ENCODE results near the gene TFAP2E.

DNA sequence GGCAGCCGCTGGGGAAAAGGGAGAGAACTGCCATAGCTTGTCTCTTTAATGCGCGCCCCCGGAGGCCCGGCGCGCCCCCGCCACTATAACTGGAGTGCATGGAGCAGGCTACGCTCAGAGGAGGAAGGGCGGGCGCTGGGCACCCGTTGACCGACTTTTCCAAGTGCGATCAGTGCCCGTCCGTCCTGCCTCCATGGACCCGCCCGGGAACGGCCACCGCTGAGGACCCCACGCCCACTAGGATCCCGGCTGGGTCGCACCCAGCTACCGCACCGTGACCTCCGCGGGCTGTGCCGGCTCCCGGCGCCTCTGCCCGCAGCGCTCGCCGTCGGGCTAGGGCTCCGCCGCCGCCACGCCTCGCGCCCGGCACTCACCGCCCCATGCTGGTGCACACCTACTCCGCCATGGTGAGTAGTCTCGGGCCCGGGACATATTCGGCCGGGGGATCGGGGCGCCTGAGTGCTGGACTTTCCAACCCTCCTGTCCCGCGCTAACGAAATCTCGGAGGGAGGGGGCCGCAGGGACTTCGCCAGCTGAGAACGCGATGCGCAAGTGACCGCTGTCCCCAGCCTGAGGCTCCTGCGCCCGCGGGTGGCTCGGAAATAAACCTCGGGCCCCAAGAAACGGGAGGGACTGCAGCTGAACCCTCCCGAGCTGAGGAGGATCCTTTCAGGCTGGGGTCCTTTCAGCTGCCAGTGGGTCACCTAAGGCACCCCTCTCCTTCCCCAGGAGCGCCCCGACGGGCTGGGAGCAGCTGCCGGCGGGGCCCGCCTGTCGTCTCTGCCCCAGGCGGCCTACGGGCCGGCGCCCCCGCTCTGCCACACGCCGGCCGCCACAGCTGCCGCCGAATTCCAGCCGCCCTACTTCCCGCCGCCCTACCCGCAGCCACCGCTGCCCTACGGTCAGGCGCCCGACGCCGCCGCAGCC is at the start of gene TFAP2E:
- TF ChIP-seq, protein P1, sequence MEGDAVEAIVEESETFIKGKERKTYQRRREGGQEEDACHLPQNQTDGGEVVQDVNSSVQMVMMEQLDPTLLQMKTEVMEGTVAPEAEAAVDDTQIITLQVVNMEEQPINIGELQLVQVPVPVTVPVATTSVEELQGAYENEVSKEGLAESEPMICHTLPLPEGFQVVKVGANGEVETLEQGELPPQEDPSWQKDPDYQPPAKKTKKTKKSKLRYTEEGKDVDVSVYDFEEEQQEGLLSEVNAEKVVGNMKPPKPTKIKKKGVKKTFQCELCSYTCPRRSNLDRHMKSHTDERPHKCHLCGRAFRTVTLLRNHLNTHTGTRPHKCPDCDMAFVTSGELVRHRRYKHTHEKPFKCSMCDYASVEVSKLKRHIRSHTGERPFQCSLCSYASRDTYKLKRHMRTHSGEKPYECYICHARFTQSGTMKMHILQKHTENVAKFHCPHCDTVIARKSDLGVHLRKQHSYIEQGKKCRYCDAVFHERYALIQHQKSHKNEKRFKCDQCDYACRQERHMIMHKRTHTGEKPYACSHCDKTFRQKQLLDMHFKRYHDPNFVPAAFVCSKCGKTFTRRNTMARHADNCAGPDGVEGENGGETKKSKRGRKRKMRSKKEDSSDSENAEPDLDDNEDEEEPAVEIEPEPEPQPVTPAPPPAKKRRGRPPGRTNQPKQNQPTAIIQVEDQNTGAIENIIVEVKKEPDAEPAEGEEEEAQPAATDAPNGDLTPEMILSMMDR (IDR thresholded peaks at IDR 0.05 in 4 of 5, conservative IDR thresholded peaks at IDR 0.05 in 1 of 5) = no peak
- no peak for TF ChIP-seq POLR2A (IDR thresholded peaks at IDR 0.05)

Data from gastrocnemius medialis (tissue), 4 donors.